NCI-H446 (cell line): Measurements from ENCODE around the gene LGALS8.

ENCODE experiments used
- DNase-seq, 2 experiments: peaks; one replicate each; lab custom pipeline; 2025; lab: John Stamatoyannopoulos, UW

Gene LGALS8

GRCh38 chr1:236589531-236589930, 65.7 kb downstream of the LGALS8 start:
- DNase-seq: no peak

- DNase-seq: no peak
These were observed 66.9 kb downstream of the LGALS8 start for GRCh38 chr1:236590553-236591150.

- DNase-seq: no peak
These were observed 78.4 kb downstream of the LGALS8 start for GRCh38 chr1:236602171-236602570.
